ENCODE data around the gene RFT1.
A peak's percentile ranks its signal among the peaks of the same experiment; 100 is the strongest.
"Not testable (repeated sequence)": the region's sequence is repeated elsewhere in the genome, so short reads cannot be mapped to it uniquely, and the experiment has no call there.

Gene RFT1

GRCh38 chr3:53065841-53066480 lies 64.3 kb downstream of the RFT1 start:
- DNase-seq = no peak

- no peak for DNase-seq
Measured at GRCh38 chr3:53062905-53063304, 67.3 kb downstream of the RFT1 start.

GRCh38 chr3:53056442-53056841 lies 73.8 kb downstream of the RFT1 start:
- DNase-seq = no peak

GRCh38 chr3:53054233-53054632 lies 76.0 kb downstream of the RFT1 start:
- DNase-seq = not testable (repeated sequence)

GRCh38 chr3:53051929-53052328 lies 78.3 kb downstream of the RFT1 start:
- no peak for DNase-seq

GRCh38 chr3:53049987-53050386 lies 80.2 kb downstream of the RFT1 start:
- no peak for DNase-seq

GRCh38 chr3:53046171-53047170 lies 83.8 kb downstream of the RFT1 start:
- DNase-seq = peak; percentile 7

GRCh38 chr3:53045518-53046170 lies 84.6 kb downstream of the RFT1 start, which contains the start of gene SFMBT1:
Gene SFMBT1, minus strand, starts transcription at chr3:53046073. Its CDS starts 76,945 bp downstream, at chr3:52969128.
- DNase-seq = peak; percentile 3

GRCh38 chr3:53044711-53045517 lies 85.3 kb downstream of the RFT1 start:
- DNase-seq = no peak

GRCh38 chr3:53044371-53044710 lies 85.9 kb downstream of the RFT1 start:
- no peak for DNase-seq

GRCh38 chr3:53043738-53044137 lies 86.5 kb downstream of the RFT1 start:
- no peak for DNase-seq

GRCh38 chr3:53042651-53043050 lies 87.6 kb downstream of the RFT1 start:
- DNase-seq = no peak

- DNase-seq = no peak
Measured at GRCh38 chr3:53040351-53040820, 89.8 kb downstream of the RFT1 start.

GRCh38 chr3:53039376-53039752 lies 90.9 kb downstream of the RFT1 start:
- no peak for DNase-seq

GRCh38 chr3:53038679-53039375 lies 91.4 kb downstream of the RFT1 start:
- no peak for DNase-seq
